D721Med (cell line): Measurements from ENCODE around the gene SLC25A39.

ENCODE experiments used
- DNase-seq: peaks from one replicate; pipeline ENCODE4 v3.0.0; 2011; ENCODE audit warnings: low spot score; ENCODE audit not compliant: insufficient read length
- FAIRE-seq: peaks from 2 replicates; lab custom pipeline; 2011; peaks lifted over from hg19 to GRCh38; lab: Jason Lieb, UNC
- CTCF ChIP-seq: IDR thresholded peaks from 2 replicates; pipeline ENCODE4 v1.5.1; 2012; ENCODE audit warnings: mild to moderate bottlenecking, control low read depth; ENCODE audit not compliant: insufficient read depth; ENCODE audit errors: missing control alignments

The SLC25A39 gene

GRCh38 chr17:44283344-44284023, 41.1 kb downstream of the SLC25A39 start:
- no peak for FAIRE-seq
- TF ChIP-seq CTCF = no peak
- DNase-seq = no peak

- no peak for TF ChIP-seq CTCF
- no peak for DNase-seq
- no peak for FAIRE-seq
These were observed 42.4 kb downstream of the SLC25A39 start for GRCh38 chr17:44282264-44282663.

- no peak for FAIRE-seq
- no peak for TF ChIP-seq CTCF
- no peak for DNase-seq
These were observed 43.1 kb downstream of the SLC25A39 start for GRCh38 chr17:44281570-44281969.

GRCh38 chr17:44280392-44280937, 44.2 kb downstream of the SLC25A39 start:
- no peak for TF ChIP-seq CTCF
- DNase-seq = no peak
- FAIRE-seq = no peak

GRCh38 chr17:44279666-44280391, 44.8 kb downstream of the SLC25A39 start:
- FAIRE-seq = no peak
- no peak for TF ChIP-seq CTCF
- DNase-seq = no peak

GRCh38 chr17:44279346-44279665, 45.3 kb downstream of the SLC25A39 start:
- DNase-seq (no peak), FAIRE-seq (no peak)
- no peak for TF ChIP-seq CTCF

- no peak for DNase-seq
- FAIRE-seq = no peak
- TF ChIP-seq CTCF = no peak
These were observed 46.6 kb downstream of the SLC25A39 start for GRCh38 chr17:44277976-44278375.
